Stimulated activated CD8-positive, alpha-beta memory T cell treated with anti-CD3 and anti-CD28 coated beads, Interleukin-15, amount 100 ng/mL, for 48 hours (primary cell): ENCODE data around the gene MYO1H.
"Not testable (repeated sequence)": the region's sequence is repeated elsewhere in the genome, so short reads cannot be mapped to it uniquely, and the experiment has no call there.

ENCODE experiments used
- DNase-seq, 2 donors: peaks; one replicate each; pipeline ENCODE4 v3.0.0-alpha.2; 2020; ENCODE audit warnings: low read depth in 2 of 2

The MYO1H gene, protein sequence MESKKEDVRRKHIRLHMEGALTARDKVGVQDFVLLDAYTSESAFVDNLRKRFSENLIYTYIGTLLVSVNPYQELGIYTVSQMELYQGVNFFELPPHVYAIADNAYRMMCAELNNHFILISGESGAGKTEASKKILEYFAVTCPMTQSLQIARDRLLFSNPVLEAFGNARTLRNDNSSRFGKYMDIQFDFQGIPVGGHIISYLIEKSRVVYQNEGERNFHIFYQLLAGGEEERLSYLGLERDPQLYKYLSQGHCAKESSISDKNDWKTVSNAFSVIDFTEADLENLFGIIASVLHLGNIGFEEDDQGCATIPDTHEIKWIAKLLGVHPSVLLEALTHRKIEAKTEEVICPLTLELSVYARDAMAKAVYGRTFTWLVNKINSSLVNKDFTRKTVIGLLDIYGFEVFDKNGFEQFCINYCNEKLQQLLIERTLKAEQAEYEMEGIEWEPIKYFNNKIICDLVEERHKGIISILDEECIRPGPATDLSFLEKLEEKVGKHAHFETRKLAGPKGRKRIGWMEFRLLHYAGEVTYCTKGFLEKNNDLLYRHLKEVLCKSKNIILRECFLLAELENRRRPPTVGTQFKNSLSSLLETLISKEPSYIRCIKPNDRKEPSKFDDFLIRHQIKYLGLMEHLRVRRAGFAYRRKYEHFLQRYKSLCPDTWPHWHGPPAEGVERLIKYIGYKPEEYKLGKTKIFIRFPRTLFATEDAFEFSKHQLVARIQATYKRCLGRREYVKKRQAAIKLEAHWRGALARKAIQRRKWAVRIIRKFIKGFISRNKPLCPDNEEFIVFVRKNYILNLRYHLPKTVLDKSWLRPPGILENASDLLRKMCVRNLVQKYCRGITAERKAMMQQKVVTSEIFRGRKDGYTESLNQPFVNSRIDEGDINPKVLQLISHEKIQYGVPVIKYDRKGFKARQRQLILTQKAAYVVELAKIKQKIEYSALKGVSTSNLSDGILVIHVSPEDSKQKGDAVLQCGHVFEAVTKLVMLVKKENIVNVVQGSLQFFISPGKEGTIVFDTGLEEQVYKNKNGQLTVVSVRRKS

DNA sequence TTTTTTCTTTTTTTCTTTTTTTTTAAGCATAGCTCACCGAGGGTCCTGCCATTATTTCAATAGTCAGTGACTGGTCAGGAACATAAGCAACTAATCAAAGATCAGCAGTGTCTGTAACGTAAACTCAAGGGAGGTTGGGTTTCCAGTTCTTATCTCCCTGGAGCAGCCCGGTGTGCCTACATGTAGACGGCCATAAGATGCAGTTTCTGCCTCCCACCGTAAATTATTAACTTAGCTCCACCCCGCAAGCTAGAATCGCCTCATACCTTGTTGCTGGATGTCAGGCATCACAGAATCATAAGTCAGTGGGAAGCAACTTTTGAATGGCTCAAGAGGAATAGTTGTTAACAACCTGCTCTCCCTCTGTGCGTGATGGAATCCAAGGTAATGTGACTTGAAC is at the start of gene MYO1H:
Gene MYO1H (plus strand): TSS at position 312 of the 400 bp plus-strand sequence. CDS start 61 bp downstream, at position 373.
- no peak for DNase-seq

DNA sequence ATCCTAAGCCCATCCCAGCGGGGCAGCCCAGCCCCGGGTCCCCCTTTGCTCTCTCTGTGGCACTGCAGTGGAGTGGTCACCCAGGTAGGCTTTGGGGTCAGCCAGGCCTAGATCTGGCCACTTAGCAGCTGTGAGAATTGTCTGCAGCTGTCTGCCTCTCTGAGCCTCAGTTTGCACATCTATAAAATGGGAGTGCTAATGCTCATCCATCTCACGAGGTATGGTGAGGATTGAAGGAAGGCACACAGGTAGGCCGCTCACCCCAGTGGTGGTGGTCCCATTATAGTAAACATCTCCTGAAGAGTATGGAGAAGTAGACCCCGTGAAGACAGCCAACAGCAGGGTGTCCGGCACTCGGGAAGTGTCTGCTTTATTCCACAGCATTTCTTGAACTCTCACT is 47.9 kb upstream of the MYO1H start:
- no peak for DNase-seq

- no peak for DNase-seq
These were observed 46.0 kb upstream of the MYO1H start for GRCh38 chr12:109301643-109302168.

DNA sequence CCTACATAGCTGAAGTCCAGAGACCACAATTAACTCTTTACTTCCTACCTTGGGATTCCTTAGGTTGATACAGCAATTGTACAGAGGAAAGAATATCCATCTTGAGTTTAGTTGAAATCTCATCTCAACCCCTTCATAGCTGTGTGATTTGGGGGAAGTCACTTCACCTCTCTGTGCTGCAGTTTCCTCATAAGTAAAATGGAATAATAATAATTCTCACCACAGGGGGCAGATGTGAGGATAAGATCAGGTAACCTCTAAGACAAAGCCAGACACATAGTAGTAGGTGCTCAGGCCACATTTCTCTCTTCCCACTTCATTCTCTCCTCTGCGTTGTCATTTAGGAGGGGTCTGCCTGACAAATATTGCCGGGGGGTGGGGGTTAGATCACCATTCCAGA is 45.3 kb upstream of the MYO1H start:
- no peak for DNase-seq

DNA sequence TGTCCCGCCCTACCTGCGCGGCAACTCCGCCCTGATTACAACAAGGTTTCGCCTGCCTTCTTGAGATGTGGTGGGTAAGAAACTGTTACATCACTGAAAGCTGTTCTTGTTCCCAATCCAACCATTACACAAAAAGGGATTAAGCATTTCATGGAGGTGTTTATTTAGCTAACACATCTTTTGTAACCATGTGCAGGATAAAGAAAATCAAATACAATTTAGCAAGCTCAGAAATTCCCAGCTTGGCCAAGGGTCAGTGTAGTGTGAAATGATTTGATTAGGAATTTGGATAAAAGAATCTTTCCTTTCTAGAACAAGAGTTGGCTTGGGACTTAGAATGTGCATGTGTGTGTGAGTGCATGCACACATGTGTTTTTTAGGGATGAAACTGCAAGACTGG is 44.9 kb upstream of the MYO1H start:
- no peak for DNase-seq

DNA sequence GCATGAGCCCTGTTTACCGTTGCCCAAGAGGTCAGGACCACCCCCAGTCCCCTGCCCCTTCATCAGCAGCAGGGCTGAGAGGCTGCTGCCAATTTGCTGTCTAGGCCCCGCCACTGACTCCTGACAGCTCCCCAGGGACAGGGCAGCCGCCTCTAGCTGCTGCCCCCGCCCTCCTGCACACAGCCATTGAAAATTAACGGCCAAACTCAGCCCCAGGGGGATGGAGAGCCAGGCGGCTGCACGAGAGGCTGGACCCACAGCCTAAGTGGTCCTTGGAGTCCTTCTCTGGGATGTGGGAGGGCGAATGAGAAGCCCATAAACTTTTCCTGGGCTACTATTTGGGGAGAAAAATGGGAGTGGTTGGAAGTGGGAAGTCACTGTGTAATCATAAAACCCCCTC is 43.2 kb upstream of the MYO1H start:
- DNase-seq: no peak

DNA sequence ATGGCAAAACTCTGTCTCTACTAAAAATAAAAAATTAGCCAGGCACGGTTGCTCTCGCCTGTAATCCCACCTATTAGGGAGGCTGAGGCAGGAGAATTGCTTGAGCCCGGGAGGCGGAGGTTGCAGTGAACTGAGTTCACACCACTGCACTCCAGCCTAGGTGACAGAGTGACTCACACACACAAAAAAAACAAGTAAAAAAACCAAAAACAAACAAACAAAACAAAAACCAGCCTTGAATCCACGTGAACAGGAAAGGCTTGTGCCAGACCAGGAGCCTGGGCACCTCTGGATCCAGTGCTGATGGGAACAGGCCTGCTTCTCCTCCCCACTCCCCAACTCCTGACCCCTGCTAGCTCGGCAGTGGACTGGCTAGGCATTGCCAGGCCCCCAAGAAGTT is 42.2 kb upstream of the MYO1H start:
- DNase-seq: no peak

GRCh38 chr12:109307051-109307450 is 40.6 kb upstream of the MYO1H start:
- DNase-seq: no peak

DNA sequence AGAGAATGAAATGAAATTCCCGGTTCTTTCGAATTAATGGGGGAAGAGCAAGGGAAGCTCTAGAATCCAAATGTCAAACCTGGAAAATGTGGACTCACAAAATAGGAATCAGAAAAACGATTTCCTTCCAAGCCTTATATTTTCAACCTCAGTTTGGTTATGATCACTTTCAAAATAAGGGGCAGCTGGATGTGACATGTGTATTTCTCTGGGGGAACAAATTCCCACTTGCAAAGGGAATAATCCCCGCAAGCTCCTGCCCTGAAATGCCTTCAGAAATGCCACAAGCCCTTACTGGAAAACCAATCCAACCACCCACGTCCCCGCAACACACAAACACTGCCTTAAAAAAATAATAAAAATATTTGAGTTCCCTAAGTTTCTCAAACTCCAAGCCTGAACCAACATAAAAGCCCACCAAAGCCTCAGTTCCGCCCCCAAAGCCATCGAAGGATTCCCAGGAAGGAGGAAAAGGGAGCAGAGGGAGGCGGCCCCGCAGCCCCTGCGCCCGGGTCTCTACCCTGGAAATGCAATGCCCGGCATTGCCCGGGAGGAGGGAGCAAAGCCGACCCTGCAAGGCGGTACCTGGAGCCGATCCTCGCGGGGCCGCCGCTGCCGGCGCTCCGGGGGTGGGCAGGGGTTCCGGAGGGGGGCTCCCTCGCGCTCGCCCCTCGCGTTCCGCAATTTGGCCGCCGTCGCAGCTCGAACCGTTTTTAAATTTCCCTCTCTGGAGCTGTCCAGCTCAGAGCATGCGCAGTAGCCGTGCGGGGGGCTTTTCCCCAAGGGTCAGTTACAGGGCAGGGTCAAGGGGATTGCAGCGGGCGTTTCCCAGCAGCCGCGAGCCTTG is 38.9 kb upstream of the MYO1H start, which contains the start of gene FOXN4:
Gene FOXN4 (minus strand): TSS at position 751 of the 847 bp plus-strand sequence. CDS start 963 bp downstream, outside the sequence.
- DNase-seq: no peak

- DNase-seq: no peak
These were observed 38.1 kb upstream of the MYO1H start for GRCh38 chr12:109309381-109310246.

DNA sequence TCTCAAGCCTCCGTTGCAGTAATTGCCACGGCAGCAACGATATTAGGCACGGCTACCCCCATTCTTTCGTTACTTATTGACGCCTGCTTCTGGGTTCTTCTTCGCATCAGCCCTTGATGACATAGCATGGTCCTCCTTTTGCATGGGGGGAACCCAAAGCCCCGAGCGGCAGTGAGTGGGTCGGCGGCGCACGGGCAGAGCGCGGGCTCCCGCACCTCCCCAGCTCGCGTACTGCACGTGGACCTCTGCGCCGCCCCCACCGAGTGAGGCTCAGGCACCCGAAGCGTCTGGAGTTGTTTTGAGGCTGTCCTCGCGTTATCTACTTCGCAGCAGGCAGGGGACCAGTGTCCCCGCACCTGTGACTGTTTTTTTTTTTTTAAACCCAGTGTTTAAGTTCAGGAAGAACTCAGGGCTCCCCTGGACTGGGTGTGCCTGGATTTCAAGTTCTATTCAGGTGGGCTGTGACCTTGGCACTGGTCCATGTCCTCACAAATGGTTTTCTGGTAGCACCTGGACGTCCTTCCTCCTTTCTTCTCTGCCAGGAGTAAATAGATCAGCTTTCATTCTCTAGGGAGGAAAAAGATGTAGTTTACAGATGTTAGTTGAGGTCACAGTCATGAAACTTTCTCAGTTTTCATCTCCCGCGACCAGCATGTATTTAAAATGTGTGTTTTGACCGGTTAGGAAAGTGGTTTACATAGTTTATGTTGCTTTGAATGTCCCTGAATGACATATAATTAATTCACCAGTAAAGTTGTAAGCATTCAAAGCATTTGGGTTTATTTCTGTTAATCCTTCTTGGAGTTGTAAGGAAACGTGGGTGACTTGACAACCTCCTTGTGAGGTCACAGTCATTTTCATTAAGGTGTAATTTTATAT is 37.2 kb upstream of the MYO1H start:
- DNase-seq: no peak

DNA sequence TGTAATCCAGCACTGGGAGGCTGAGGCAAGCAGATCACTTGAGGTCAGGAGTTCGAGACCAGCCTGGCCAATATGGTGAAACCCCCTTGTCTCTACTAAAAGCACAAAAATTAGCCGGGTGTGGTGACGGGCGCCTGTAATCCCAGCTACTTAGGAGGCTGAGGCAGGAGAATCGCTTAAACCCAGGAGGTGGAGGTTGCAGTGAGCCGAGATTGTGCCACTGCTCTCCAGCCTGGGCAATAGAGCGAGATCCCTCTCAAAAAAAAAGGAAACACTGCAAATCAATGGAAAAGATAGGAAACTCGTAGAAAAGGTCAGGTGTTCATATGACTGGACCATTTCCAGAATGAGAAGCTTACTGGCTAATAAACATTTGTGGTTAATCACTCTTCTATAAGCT is 26.4 kb upstream of the MYO1H start:
- DNase-seq: not testable (repeated sequence)

DNA sequence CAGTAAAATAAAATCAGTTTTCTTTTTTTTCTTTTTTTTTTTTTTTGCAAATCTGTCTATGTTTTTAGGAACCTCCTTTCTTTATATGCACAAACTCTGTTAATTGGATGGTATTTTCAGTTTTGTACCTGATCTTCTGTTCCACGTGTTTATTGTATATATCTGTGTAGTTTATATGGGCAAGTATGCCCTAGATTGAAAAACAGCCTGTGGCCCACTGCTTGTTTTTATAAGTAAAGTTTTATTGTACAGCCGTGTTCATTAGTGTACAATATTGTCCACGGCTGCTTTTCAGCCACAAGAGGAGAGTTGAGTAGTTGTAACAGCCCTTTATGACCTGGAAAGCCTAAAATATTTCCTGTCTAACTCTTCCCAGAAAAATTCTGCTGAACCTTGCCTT is 18.7 kb upstream of the MYO1H start:
- no peak for DNase-seq

DNA sequence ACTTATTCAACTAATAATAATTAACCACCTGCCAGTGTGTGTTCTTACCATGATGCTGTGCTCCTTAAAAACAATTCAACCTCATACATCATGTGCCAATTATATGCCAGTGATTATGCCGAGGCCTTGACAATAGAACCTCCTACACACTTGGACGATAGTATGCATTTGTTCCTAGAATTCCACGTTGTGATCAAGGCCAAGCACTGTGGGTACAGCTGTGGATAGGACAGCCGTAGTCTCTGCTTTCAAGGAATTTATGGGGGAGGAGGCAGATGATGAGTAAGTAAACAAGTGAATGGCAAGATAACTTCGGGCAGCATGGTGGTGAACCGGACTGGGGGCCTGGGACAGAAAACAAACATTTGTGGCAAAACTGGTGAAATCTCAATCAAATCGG is 18.0 kb upstream of the MYO1H start:
- no peak for DNase-seq

GRCh38 chr12:109330282-109331230 is 17.1 kb upstream of the MYO1H start:
- no peak for DNase-seq

DNA sequence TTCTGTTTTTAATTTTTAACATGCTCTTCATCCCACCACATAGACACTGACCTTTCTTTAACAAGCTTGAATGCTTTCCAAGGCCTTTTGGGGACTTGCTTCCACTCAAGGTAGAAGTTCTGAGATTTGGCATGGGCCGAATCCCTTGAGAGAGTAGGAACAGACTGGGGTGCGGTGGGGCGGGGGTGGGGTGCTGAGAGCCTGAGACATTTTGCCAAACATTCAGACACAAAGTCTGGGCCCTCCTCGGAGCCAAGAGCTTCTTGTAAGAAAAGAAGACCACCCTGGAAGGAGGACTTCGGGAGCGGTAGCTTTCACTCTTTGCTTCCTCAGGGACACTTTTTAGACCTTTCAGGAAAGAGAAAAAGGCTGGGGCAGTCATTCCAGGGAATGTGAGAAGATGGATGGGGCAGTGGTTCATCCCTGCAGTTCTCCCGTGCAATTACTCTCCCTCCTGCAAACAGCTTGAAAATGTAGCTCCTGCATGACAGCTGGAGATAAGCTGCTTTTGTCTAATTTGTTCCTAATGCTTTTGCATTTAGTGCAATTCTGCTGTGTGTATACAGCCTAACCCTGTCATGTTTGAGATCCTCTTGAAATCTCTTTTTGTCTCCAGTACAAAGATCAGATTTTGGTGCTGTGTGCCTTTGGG is 16.3 kb upstream of the MYO1H start:
- no peak for DNase-seq

GRCh38 chr12:109334887-109335286 is 12.8 kb upstream of the MYO1H start:
- DNase-seq: no peak

- DNase-seq: no peak
These were observed 11.1 kb upstream of the MYO1H start for GRCh38 chr12:109336593-109336992.
